Colonic mucosa (tissue), 4 donors: ENCODE data around the gene ATE1. TPM values are rescaled to one million over a fixed set of nuclear protein-coding genes. Genes with fewer than 3 reads are reported as not detected.
"Not testable (repeated sequence)": the region's sequence is repeated elsewhere in the genome, so short reads cannot be mapped to it uniquely, and the experiment has no call there.

Experiments
- DNase-seq: peaks from one replicate; pipeline ENCODE4 v3.0.0-alpha.2; 2020
- H3K27ac ChIP-seq: fragments of 200-600 bp; one replicate; pipeline ENCODE4 v1.8.0; 2021
- H3K27me3 ChIP-seq: fragments of 200-600 bp; one replicate; pipeline ENCODE4 v1.8.0; 2021
- H3K36me3 ChIP-seq: fragments of 200-600 bp; one replicate; pipeline ENCODE4 v1.8.0; 2021
- H3K4me1 ChIP-seq: fragments of 200-600 bp; one replicate; pipeline ENCODE4 v1.8.0; 2021; ENCODE audit warnings: mild to moderate bottlenecking
- H3K4me3 ChIP-seq: fragments of 200-600 bp; one replicate; pipeline ENCODE4 v1.8.0; 2021
- H3K9ac ChIP-seq, 2 donors: one replicate each; pipeline ENCODE4 v1.7.0; 2013; ENCODE audit warnings: control low read depth in 2 of 2, low read depth in 2 of 2, low read length in 2 of 2
- H3K9me3 ChIP-seq: fragments of 200-600 bp; one replicate; pipeline ENCODE4 v1.8.0; 2021
- intact Hi-C: fragments of 100-400 bp; cut with DNase I; formaldehyde crosslinking; loops from one replicate; pipeline ENCODE4 v1.14.1; 2022
- total RNA-seq, 2 donors: library from RNA; stranded (reverse); fragmentation: NEBNext Ultra II Directional in 1 of 2; extraction: Animal tissue kit (Norgen Biotek cat#: 25700) in 1 of 2; gene quantifications; one replicate each; pipeline ENCODE4 v1.2.1, GENCODE V29; 2021
- TF ChIP-seq, protein P1 (sequence below): fragments of 200-600 bp; IDR thresholded peaks from one replicate; pipeline ENCODE4 v1.8.0; 2022; ENCODE audit warnings: antibody characterized with exemption, mild to moderate bottlenecking
- donor health status: healthy.
- donor health status: DM: no; HTN: no; CAD: no.
- donor health status: DM: no; HTN: no; CAD: no.

ATE1 gene
- total RNA-seq, 2 donors from 2014 or later: 32.9 to 78.0 TPM

DNA sequence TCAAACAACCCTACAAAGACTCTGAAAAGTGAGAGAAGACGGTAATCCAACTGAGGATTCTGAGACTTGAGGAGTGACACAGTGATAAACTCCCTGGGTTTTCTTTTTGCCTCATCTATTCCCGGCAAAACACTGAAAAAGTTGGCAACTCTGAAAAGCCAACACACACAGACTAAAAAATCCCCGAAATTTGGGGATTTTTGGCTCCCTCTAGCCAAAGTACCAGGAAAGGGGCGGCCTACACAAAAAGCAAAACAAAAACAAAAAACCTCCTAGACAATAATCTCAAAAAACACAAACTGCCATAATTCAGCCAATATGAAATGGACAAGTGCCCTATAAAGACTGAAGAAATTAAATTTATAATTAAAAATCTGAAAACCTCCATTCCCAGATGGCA, 161.4 kb downstream of the ATE1 start:
- Histone ChIP-seq H3K36me3 (no peaks in the 10 kb centered on the region), H3K4me3 (no peak overlapping the region), H3K4me1 (no peaks in the 10 kb centered on the region), H3K9ac (no peak overlapping the region), H3K27ac (no peak overlapping the region), H3K9me3 (no peaks in the 10 kb centered on the region), H3K27me3 (no peaks in the 10 kb centered on the region)
- no peak for DNase-seq
- intact Hi-C loops: no loop called here
- TF ChIP-seq, protein P1, sequence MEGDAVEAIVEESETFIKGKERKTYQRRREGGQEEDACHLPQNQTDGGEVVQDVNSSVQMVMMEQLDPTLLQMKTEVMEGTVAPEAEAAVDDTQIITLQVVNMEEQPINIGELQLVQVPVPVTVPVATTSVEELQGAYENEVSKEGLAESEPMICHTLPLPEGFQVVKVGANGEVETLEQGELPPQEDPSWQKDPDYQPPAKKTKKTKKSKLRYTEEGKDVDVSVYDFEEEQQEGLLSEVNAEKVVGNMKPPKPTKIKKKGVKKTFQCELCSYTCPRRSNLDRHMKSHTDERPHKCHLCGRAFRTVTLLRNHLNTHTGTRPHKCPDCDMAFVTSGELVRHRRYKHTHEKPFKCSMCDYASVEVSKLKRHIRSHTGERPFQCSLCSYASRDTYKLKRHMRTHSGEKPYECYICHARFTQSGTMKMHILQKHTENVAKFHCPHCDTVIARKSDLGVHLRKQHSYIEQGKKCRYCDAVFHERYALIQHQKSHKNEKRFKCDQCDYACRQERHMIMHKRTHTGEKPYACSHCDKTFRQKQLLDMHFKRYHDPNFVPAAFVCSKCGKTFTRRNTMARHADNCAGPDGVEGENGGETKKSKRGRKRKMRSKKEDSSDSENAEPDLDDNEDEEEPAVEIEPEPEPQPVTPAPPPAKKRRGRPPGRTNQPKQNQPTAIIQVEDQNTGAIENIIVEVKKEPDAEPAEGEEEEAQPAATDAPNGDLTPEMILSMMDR: no peak

DNA sequence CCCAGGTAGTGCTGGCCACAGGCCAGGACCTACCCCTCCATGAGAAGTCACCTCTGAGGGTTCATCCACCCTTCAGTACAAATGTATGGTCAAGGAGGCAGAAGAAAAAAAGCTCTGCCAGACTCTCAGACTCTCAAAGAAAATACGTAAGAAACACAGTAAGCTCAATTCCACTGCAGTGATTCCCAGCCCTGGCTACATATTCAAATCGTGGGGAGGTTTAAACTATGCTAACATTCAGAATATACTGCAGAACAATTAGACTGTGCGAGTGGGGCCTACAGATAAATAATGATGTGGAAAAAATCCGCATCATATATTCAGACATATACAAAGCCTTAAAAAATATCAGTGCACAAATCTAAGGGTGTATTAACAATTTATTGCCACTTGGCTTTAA, 162.6 kb downstream of the ATE1 start:
- no peak for DNase-seq
- Histone ChIP-seq H3K4me1 (no peaks in the 10 kb centered on the region), H3K4me3 (no peak overlapping the region), H3K36me3 (no peaks in the 10 kb centered on the region), H3K27ac (no peak overlapping the region), H3K9ac (no peak overlapping the region), H3K9me3 (no peaks in the 10 kb centered on the region), H3K27me3 (no peaks in the 10 kb centered on the region)
- intact Hi-C loops: no loop called here
- TF ChIP-seq, protein P1: no peak

DNA sequence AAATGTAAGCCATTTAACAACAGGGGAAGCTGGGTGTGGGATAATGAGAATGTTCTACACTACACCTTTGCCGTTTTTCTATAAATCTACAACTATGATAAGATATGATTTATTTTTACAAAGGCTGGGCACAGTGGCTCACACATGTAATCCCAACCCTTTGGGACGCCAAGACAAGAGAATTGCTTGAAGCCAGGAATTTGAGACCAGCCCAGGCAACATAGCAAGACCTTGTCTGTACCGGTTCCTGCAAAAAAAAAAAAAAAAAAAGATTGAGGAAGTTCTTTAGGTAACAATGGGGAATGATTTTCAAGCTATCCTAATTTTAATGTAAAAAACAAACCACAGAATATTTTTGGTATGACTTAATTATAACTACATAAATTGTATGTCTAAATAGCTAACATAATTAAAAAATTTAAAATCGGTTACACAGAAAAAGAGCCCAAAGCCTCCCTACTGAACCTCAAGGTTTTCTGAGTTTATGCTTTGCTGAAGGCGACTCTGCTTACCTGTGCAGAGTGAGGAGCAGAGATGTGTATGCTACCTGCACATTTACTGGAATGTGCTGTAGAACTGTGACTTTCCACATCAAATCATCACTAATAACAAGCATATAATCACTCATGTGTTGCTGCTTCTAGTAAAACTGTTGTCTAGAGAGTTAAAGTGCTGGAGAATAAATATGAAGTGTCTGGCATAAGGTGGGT, 163.4 kb downstream of the ATE1 start:
- no peaks in the 10 kb centered on the region for H3K27me3 ChIP-seq
- no peaks in the 10 kb centered on the region for H3K4me1 ChIP-seq
- intact Hi-C loops: no loop called here
- TF ChIP-seq, protein P1: no peak
- H3K9ac ChIP-seq: no peak overlapping the region
- no peaks in the 10 kb centered on the region for H3K9me3 ChIP-seq
- no peak overlapping the region for H3K4me3 ChIP-seq
- H3K27ac ChIP-seq: no peak overlapping the region
- no peak for DNase-seq
- no peaks in the 10 kb centered on the region for H3K36me3 ChIP-seq

DNA sequence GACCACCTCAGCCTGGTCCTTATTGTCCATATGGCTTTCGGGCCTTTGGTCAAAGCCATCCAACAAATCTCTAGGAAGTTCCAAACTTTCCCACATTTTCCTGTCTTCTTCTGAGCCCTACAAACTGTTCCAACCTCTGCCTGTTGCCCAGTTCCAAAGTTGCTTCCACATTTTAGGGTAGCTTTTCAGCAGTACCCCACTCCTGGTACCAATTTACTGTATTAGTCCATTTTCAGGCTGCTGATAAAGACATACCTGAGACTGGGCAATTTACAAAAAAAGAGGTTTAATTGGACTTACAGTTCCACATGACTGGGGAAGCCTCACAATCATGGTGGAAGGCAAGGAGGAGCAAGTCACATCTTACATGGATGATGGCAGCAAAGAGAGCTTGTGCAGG, 170.6 kb downstream of the ATE1 start:
- H3K9me3 ChIP-seq, H3K4me1 ChIP-seq, H3K27me3 ChIP-seq, DNase-seq, H3K36me3 ChIP-seq, H3K27ac ChIP-seq, H3K4me3 ChIP-seq, intact Hi-C loops, H3K9ac ChIP-seq: not testable (repeated sequence)

DNA sequence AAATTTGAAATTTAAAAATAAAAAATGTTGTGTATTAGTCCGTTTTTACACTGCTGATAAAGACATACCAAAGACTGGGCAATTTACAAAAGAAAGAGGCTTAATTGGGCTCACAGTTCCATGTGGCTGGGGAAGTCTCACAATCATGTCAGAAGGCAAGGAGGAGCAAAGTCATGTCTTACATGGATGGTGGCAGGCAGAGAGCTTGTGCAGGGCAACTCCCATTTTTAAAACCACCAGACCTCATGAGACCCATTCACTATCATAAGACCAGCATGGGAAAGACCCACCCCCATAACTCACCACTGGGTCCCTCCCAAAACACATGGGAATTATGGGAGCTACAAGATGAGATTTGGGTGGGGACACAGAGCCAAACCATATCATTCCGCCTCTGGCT, 172.3 kb downstream of the ATE1 start:
- H3K4me1 ChIP-seq, H3K27ac ChIP-seq, intact Hi-C loops, DNase-seq, H3K27me3 ChIP-seq, H3K4me3 ChIP-seq, H3K36me3 ChIP-seq, H3K9me3 ChIP-seq, H3K9ac ChIP-seq: not testable (repeated sequence)

- DNase-seq: no peak
- no peaks in the 10 kb centered on the region for H3K9me3 ChIP-seq
- TF ChIP-seq, protein P1: no peak
- H3K36me3 ChIP-seq: peaks cover 6% of the 10 kb centered on the region
- H3K9ac ChIP-seq: no peak overlapping the region
- no peaks in the 10 kb centered on the region for H3K27me3 ChIP-seq
- H3K27ac ChIP-seq: no peak overlapping the region
- intact Hi-C loops: no loop called here
- no peak overlapping the region for H3K4me3 ChIP-seq
- no peaks in the 10 kb centered on the region for H3K4me1 ChIP-seq
Measured at GRCh38 chr10:121754666-121755065, 173.2 kb downstream of the ATE1 start.
